Measurements from ENCODE around the gene GREB1L.
"Not testable (repeated sequence)": the region's sequence is repeated elsewhere in the genome, so short reads cannot be mapped to it uniquely, and the experiment has no call there.

GREB1L gene

GRCh38 chr18:21275645-21276044, 33.6 kb downstream of the GREB1L start:
- no peak for TF ChIP-seq POU2F2 (IDR thresholded peaks at IDR 0.05; ENCODE audit: low read depth, low read length)
- no peak for TF ChIP-seq PAX5 (IDR thresholded peaks at IDR 0.05; ENCODE audit: insufficient read depth, low read length, severe bottlenecking)
- TF ChIP-seq POLR2A (IDR thresholded peaks at IDR 0.05; ENCODE audit: low read depth, low read length) = no peak
- no peak for TF ChIP-seq POLR2AphosphoS5 (IDR thresholded peaks at IDR 0.05; ENCODE audit: low read depth, low read length)
- no peak for DNase-seq (ENCODE audit: insufficient read length, low spot score)
- FAIRE-seq = no peak

GRCh38 chr18:21277578-21277977, 35.5 kb downstream of the GREB1L start:
- no peak for DNase-seq (ENCODE audit: insufficient read length, low spot score)
- no peak for FAIRE-seq
- TF ChIP-seq SPI1 (IDR thresholded peaks at IDR 0.05; ENCODE audit: low read depth, low read length) = no peak
- TF ChIP-seq POLR2A (IDR thresholded peaks at IDR 0.05; ENCODE audit: low read depth, low read length) = no peak
- no peak for TF ChIP-seq POU2F2 (IDR thresholded peaks at IDR 0.05; ENCODE audit: low read depth, low read length)
- TF ChIP-seq POLR2AphosphoS5 (IDR thresholded peaks at IDR 0.05; ENCODE audit: low read depth, low read length) = no peak
- TF ChIP-seq PAX5 (IDR thresholded peaks at IDR 0.05; ENCODE audit: insufficient read depth, low read length, severe bottlenecking) = no peak
- no peak for TF ChIP-seq TAF1 (IDR thresholded peaks at IDR 0.05; ENCODE audit: low read depth, low read length)

GRCh38 chr18:21278218-21278617, 36.2 kb downstream of the GREB1L start:
- DNase-seq (ENCODE audit: insufficient read length, low spot score); FAIRE-seq: not testable (repeated sequence)

GRCh38 chr18:21281603-21282002, 39.6 kb downstream of the GREB1L start:
- no peak for TF ChIP-seq SPI1 (IDR thresholded peaks at IDR 0.05; ENCODE audit: low read depth, low read length)
- no peak for TF ChIP-seq POU2F2 (IDR thresholded peaks at IDR 0.05; ENCODE audit: low read depth, low read length)
- TF ChIP-seq PAX5 (IDR thresholded peaks at IDR 0.05; ENCODE audit: insufficient read depth, low read length, severe bottlenecking) = no peak
- no peak for TF ChIP-seq POLR2A (IDR thresholded peaks at IDR 0.05; ENCODE audit: low read depth, low read length)
- TF ChIP-seq POLR2AphosphoS5 (IDR thresholded peaks at IDR 0.05; ENCODE audit: low read depth, low read length) = no peak
- no peak for TF ChIP-seq TAF1 (IDR thresholded peaks at IDR 0.05; ENCODE audit: low read depth, low read length)
- FAIRE-seq = no peak
- DNase-seq (ENCODE audit: insufficient read length, low spot score) = no peak

GRCh38 chr18:21284540-21284939, 42.5 kb downstream of the GREB1L start:
- FAIRE-seq (no peak), DNase-seq (ENCODE audit: insufficient read length, low spot score) (no peak)
- TF ChIP-seq PAX5 (IDR thresholded peaks at IDR 0.05; ENCODE audit: insufficient read depth, low read length, severe bottlenecking) (no peak), TAF1 (IDR thresholded peaks at IDR 0.05; ENCODE audit: low read depth, low read length) (no peak), SPI1 (IDR thresholded peaks at IDR 0.05; ENCODE audit: low read depth, low read length) (no peak), POLR2AphosphoS5 (IDR thresholded peaks at IDR 0.05; ENCODE audit: low read depth, low read length) (no peak), POU2F2 (IDR thresholded peaks at IDR 0.05; ENCODE audit: low read depth, low read length) (no peak), POLR2A (IDR thresholded peaks at IDR 0.05; ENCODE audit: low read depth, low read length) (no peak)

- TF ChIP-seq PAX5 (IDR thresholded peaks at IDR 0.05; ENCODE audit: insufficient read depth, low read length, severe bottlenecking) (no peak), POLR2A (IDR thresholded peaks at IDR 0.05; ENCODE audit: low read depth, low read length) (no peak), SPI1 (IDR thresholded peaks at IDR 0.05; ENCODE audit: low read depth, low read length) (no peak), POU2F2 (IDR thresholded peaks at IDR 0.05; ENCODE audit: low read depth, low read length) (no peak), TAF1 (IDR thresholded peaks at IDR 0.05; ENCODE audit: low read depth, low read length) (no peak), POLR2AphosphoS5 (IDR thresholded peaks at IDR 0.05; ENCODE audit: low read depth, low read length) (no peak)
- FAIRE-seq = no peak
- no peak for DNase-seq (ENCODE audit: insufficient read length, low spot score)
Observed at GRCh38 chr18:21289827-21290226, 47.8 kb downstream of the GREB1L start.

- FAIRE-seq (no peak), DNase-seq (ENCODE audit: insufficient read length, low spot score) (no peak)
- no peak for TF ChIP-seq PAX5 (IDR thresholded peaks at IDR 0.05; ENCODE audit: insufficient read depth, low read length, severe bottlenecking)
- TF ChIP-seq POLR2AphosphoS5 (IDR thresholded peaks at IDR 0.05; ENCODE audit: low read depth, low read length) = no peak
- no peak for TF ChIP-seq SPI1 (IDR thresholded peaks at IDR 0.05; ENCODE audit: low read depth, low read length)
- no peak for TF ChIP-seq POLR2A (IDR thresholded peaks at IDR 0.05; ENCODE audit: low read depth, low read length)
- TF ChIP-seq TAF1 (IDR thresholded peaks at IDR 0.05; ENCODE audit: low read depth, low read length) = no peak
- TF ChIP-seq POU2F2 (IDR thresholded peaks at IDR 0.05; ENCODE audit: low read depth, low read length) = no peak
Observed at GRCh38 chr18:21291106-21291505, 49.1 kb downstream of the GREB1L start.

GRCh38 chr18:21293479-21293878, 51.4 kb downstream of the GREB1L start:
- no peak for TF ChIP-seq SPI1 (IDR thresholded peaks at IDR 0.05; ENCODE audit: low read depth, low read length)
- no peak for TF ChIP-seq TAF1 (IDR thresholded peaks at IDR 0.05; ENCODE audit: low read depth, low read length)
- no peak for TF ChIP-seq POU2F2 (IDR thresholded peaks at IDR 0.05; ENCODE audit: low read depth, low read length)
- TF ChIP-seq POLR2A (IDR thresholded peaks at IDR 0.05; ENCODE audit: low read depth, low read length) = no peak
- TF ChIP-seq POLR2AphosphoS5 (IDR thresholded peaks at IDR 0.05; ENCODE audit: low read depth, low read length) = no peak
- no peak for TF ChIP-seq PAX5 (IDR thresholded peaks at IDR 0.05; ENCODE audit: insufficient read depth, low read length, severe bottlenecking)
- DNase-seq (ENCODE audit: insufficient read length, low spot score) (no peak), FAIRE-seq (no peak)

GRCh38 chr18:21295101-21295500, 53.1 kb downstream of the GREB1L start:
- no peak for FAIRE-seq
- TF ChIP-seq SPI1 (IDR thresholded peaks at IDR 0.05; ENCODE audit: low read depth, low read length) = no peak
- no peak for TF ChIP-seq POLR2A (IDR thresholded peaks at IDR 0.05; ENCODE audit: low read depth, low read length)
- TF ChIP-seq TAF1 (IDR thresholded peaks at IDR 0.05; ENCODE audit: low read depth, low read length) = no peak
- TF ChIP-seq POU2F2 (IDR thresholded peaks at IDR 0.05; ENCODE audit: low read depth, low read length) = no peak
- no peak for TF ChIP-seq PAX5 (IDR thresholded peaks at IDR 0.05; ENCODE audit: insufficient read depth, low read length, severe bottlenecking)
- no peak for TF ChIP-seq POLR2AphosphoS5 (IDR thresholded peaks at IDR 0.05; ENCODE audit: low read depth, low read length)
- DNase-seq (ENCODE audit: insufficient read length, low spot score) = no peak

- DNase-seq (ENCODE audit: insufficient read length, low spot score) = no peak
- TF ChIP-seq SPI1 (IDR thresholded peaks at IDR 0.05; ENCODE audit: low read depth, low read length) = no peak
- no peak for TF ChIP-seq POLR2AphosphoS5 (IDR thresholded peaks at IDR 0.05; ENCODE audit: low read depth, low read length)
- no peak for TF ChIP-seq TAF1 (IDR thresholded peaks at IDR 0.05; ENCODE audit: low read depth, low read length)
- no peak for TF ChIP-seq POU2F2 (IDR thresholded peaks at IDR 0.05; ENCODE audit: low read depth, low read length)
- TF ChIP-seq PAX5 (IDR thresholded peaks at IDR 0.05; ENCODE audit: insufficient read depth, low read length, severe bottlenecking) = no peak
- TF ChIP-seq POLR2A (IDR thresholded peaks at IDR 0.05; ENCODE audit: low read depth, low read length) = no peak
- FAIRE-seq = no peak
Observed at GRCh38 chr18:21296045-21296444, 54.0 kb downstream of the GREB1L start.
